ENCODE results near the gene PGBD2.
"Not testable (repeated sequence)": the region's sequence is repeated elsewhere in the genome, so short reads cannot be mapped to it uniquely, and the experiment has no call there.

The PGBD2 gene

GRCh38 chr1:248886237-248886895 lies 19.7 kb upstream of the PGBD2 start:
- DNase-seq (ENCODE audit: low read depth), result peak; percentile 11
- no peak overlapping the region for H3K4me3 ChIP-seq (ENCODE audit: low read depth, low read length)

GRCh38 chr1:248889914-248890243 lies 16.2 kb upstream of the PGBD2 start:
- not testable (repeated sequence) for H3K4me3 ChIP-seq (ENCODE audit: low read depth, low read length)

GRCh38 chr1:248890549-248891498 lies 15.2 kb upstream of the PGBD2 start:
- no peak for DNase-seq (ENCODE audit: low read depth)

More at GRCh38 chr1:248889914-248890243, 16.2 kb upstream of the PGBD2 start:
- DNase-seq (ENCODE audit: low read depth), result not testable (repeated sequence)

GRCh38 chr1:248891758-248892157 lies 14.3 kb upstream of the PGBD2 start:
- H3K4me3 ChIP-seq (ENCODE audit: low read depth, low read length), result no peak overlapping the region
- DNase-seq (ENCODE audit: low read depth), result no peak

More at GRCh38 chr1:248890549-248891498, 15.2 kb upstream of the PGBD2 start:
- no peak overlapping the region for H3K4me3 ChIP-seq (ENCODE audit: low read depth, low read length)

GRCh38 chr1:248892590-248892989 lies 13.4 kb upstream of the PGBD2 start:
- DNase-seq (ENCODE audit: low read depth), result no peak

GRCh38 chr1:248894837-248895236 lies 11.2 kb upstream of the PGBD2 start:
- no peak for DNase-seq (ENCODE audit: low read depth)
- H3K4me3 ChIP-seq (ENCODE audit: low read depth, low read length), result no peak overlapping the region

More at GRCh38 chr1:248892590-248892989, 13.4 kb upstream of the PGBD2 start:
- no peak overlapping the region for H3K4me3 ChIP-seq (ENCODE audit: low read depth, low read length)

GRCh38 chr1:248897412-248898337 lies 8.4 kb upstream of the PGBD2 start:
- H3K4me3 ChIP-seq (ENCODE audit: low read depth, low read length), result no peak overlapping the region
- no peak for DNase-seq (ENCODE audit: low read depth)

- no peak for DNase-seq (ENCODE audit: low read depth)
- no peak overlapping the region for H3K4me3 ChIP-seq (ENCODE audit: low read depth, low read length)
These were observed 5.4 kb upstream of the PGBD2 start for GRCh38 chr1:248900637-248901036.

- no peak overlapping the region for H3K4me3 ChIP-seq (ENCODE audit: low read depth, low read length)
- DNase-seq (ENCODE audit: low read depth), result no peak
These were observed 4.5 kb upstream of the PGBD2 start for GRCh38 chr1:248901578-248901977.

GRCh38 chr1:248904437-248905216 lies 1.4 kb upstream of the PGBD2 start:
- DNase-seq (ENCODE audit: low read depth), result no peak
- H3K4me3 ChIP-seq (ENCODE audit: low read depth, low read length), result no peak overlapping the region

- DNase-seq (ENCODE audit: low read depth), result no peak
These were observed 400 bp upstream of the PGBD2 start for GRCh38 chr1:248905662-248906008.

GRCh38 chr1:248906753-248907661 lies 972 bp downstream of the PGBD2 start:
- DNase-seq (ENCODE audit: low read depth), result no peak

More at GRCh38 chr1:248905662-248906008, 400 bp upstream of the PGBD2 start:
- H3K4me3 ChIP-seq (ENCODE audit: low read depth, low read length), result peak overlapping the region; percentile 71

GRCh38 chr1:248910761-248911160 lies 4.7 kb downstream of the PGBD2 start:
- no peak for DNase-seq (ENCODE audit: low read depth)

More at GRCh38 chr1:248906753-248907661, 972 bp downstream of the PGBD2 start:
- H3K4me3 ChIP-seq (ENCODE audit: low read depth, low read length), result peak overlapping the region; percentile 60

GRCh38 chr1:248913933-248914332 lies 7.9 kb downstream of the PGBD2 start:
- DNase-seq (ENCODE audit: low read depth), result no peak

More at GRCh38 chr1:248910761-248911160, 4.7 kb downstream of the PGBD2 start:
- no peak overlapping the region for H3K4me3 ChIP-seq (ENCODE audit: low read depth, low read length)

GRCh38 chr1:248914796-248915381 lies 8.9 kb downstream of the PGBD2 start:
- no peak for DNase-seq (ENCODE audit: low read depth)
- H3K4me3 ChIP-seq (ENCODE audit: low read depth, low read length), result no peak overlapping the region

More at GRCh38 chr1:248913933-248914332, 7.9 kb downstream of the PGBD2 start:
- no peak overlapping the region for H3K4me3 ChIP-seq (ENCODE audit: low read depth, low read length)

- H3K4me3 ChIP-seq (ENCODE audit: low read depth, low read length), result no peak overlapping the region
- DNase-seq (ENCODE audit: low read depth), result no peak
These were observed 12.1 kb downstream of the PGBD2 start for GRCh38 chr1:248918131-248918530.

Measured in skeletal muscle cell (primary cell).